ENCODE results near the gene OTUD3. TPM values are rescaled to one million over a fixed set of nuclear protein-coding genes. Genes with fewer than 3 reads are reported as not detected.
"Not testable (repeated sequence)": the region's sequence is repeated elsewhere in the genome, so short reads cannot be mapped to it uniquely, and the experiment has no call there.

The OTUD3 gene
- total RNA-seq, 2 experiments from 2014 or later = 6.6 to 9.2 TPM

- ATAC-seq (no peak), DNase-seq (no peak)
- no peak overlapping the region for H3K27ac Mint-ChIP-seq
- H3K9me3 Mint-ChIP-seq (ENCODE audit: low read depth) = no peaks in the 10 kb centered on the region
- ChIA-PET POLR2A (no interaction called here), CTCF (no interaction called here)
- no peak overlapping the region for H3K4me3 Mint-ChIP-seq
- intact Hi-C loops (cut with DNase I, micrococcal nuclease) = no loop called here
- peaks cover 10% of the 10 kb centered on the region for H3K27me3 Mint-ChIP-seq
- H3K36me3 Mint-ChIP-seq (ENCODE audit: low read depth) = no peaks in the 10 kb centered on the region
- H3K4me1 Mint-ChIP-seq = no peaks in the 10 kb centered on the region
Observed at GRCh38 chr1:19854866-19855265, 27.3 kb upstream of the OTUD3 start.

GRCh38 chr1:19858893-19859292 is 23.3 kb upstream of the OTUD3 start:
- Mint-ChIP-seq H3K27me3 (peaks cover 25% of the 10 kb centered on the region), H3K4me1 (no peaks in the 10 kb centered on the region), H3K36me3 (ENCODE audit: low read depth) (no peaks in the 10 kb centered on the region), H3K27ac (no peak overlapping the region), H3K9me3 (ENCODE audit: low read depth) (peaks cover 1% of the 10 kb centered on the region), H3K4me3 (no peak overlapping the region)
- POLR2A ChIA-PET = no interaction called here
- no peak for ATAC-seq
- CTCF ChIA-PET = no interaction called here
- intact Hi-C loops (cut with DNase I, micrococcal nuclease) = no loop called here
- DNase-seq = no peak

GRCh38 chr1:19859876-19860275 is 22.3 kb upstream of the OTUD3 start:
- H3K27ac Mint-ChIP-seq = no peak overlapping the region
- H3K9me3 Mint-ChIP-seq (ENCODE audit: low read depth) = peaks cover 2% of the 10 kb centered on the region
- intact Hi-C loops (cut with DNase I, micrococcal nuclease) = no loop called here
- no peaks in the 10 kb centered on the region for H3K36me3 Mint-ChIP-seq (ENCODE audit: low read depth)
- peaks cover 27% of the 10 kb centered on the region for H3K27me3 Mint-ChIP-seq
- CTCF ChIA-PET = interaction anchor here (1.2 kb wide), 1 partner anchor 20 kb away, joined by 6 read pairs; no protein-coding TSS in a partner anchor
- POLR2A ChIA-PET = no interaction called here
- no peak for DNase-seq
- no peaks in the 10 kb centered on the region for H3K4me1 Mint-ChIP-seq
- no peak overlapping the region for H3K4me3 Mint-ChIP-seq
- ATAC-seq = no peak

- no peak overlapping the region for H3K4me3 Mint-ChIP-seq
- ChIA-PET CTCF (interaction anchor here (1.2 kb wide), 1 partner anchor 20 kb away, joined by 6 read pairs; no protein-coding TSS in a partner anchor), POLR2A (no interaction called here)
- peaks cover 3% of the 10 kb centered on the region for H3K9me3 Mint-ChIP-seq (ENCODE audit: low read depth)
- H3K36me3 Mint-ChIP-seq (ENCODE audit: low read depth) = no peaks in the 10 kb centered on the region
- no peak for DNase-seq
- no peak overlapping the region for H3K27ac Mint-ChIP-seq
- intact Hi-C loops (cut with DNase I, micrococcal nuclease) = no loop called here
- no peak for ATAC-seq
- H3K27me3 Mint-ChIP-seq = peaks cover 27% of the 10 kb centered on the region
- H3K4me1 Mint-ChIP-seq = no peaks in the 10 kb centered on the region
Observed at GRCh38 chr1:19860418-19860817, 21.8 kb upstream of the OTUD3 start.

GRCh38 chr1:19861034-19861433 is 21.2 kb upstream of the OTUD3 start:
- intact Hi-C loops (cut with DNase I, micrococcal nuclease) = no loop called here
- ATAC-seq (no peak), DNase-seq (no peak)
- Mint-ChIP-seq H3K36me3 (ENCODE audit: low read depth) (no peaks in the 10 kb centered on the region), H3K27me3 (peaks cover 28% of the 10 kb centered on the region), H3K4me1 (no peaks in the 10 kb centered on the region), H3K27ac (no peak overlapping the region), H3K9me3 (ENCODE audit: low read depth) (peaks cover 4% of the 10 kb centered on the region), H3K4me3 (no peak overlapping the region)
- ChIA-PET CTCF (interaction anchor here (0.9 to 1.5 kb wide), 4 partner anchors 16 to 157 kb away, joined by 3 to 6 read pairs (median 3); no protein-coding TSS in a partner anchor), POLR2A (no interaction called here)

GRCh38 chr1:19861842-19862530 is 20.2 kb upstream of the OTUD3 start:
- POLR2A ChIA-PET = no interaction called here
- Mint-ChIP-seq H3K9me3 (ENCODE audit: low read depth) (peaks cover 4% of the 10 kb centered on the region), H3K4me1 (no peaks in the 10 kb centered on the region), H3K27ac (no peak overlapping the region), H3K4me3 (no peak overlapping the region), H3K36me3 (ENCODE audit: low read depth) (no peaks in the 10 kb centered on the region), H3K27me3 (peaks cover 34% of the 10 kb centered on the region)
- intact Hi-C loops (cut with DNase I, micrococcal nuclease) = no loop called here
- ATAC-seq (no peak), DNase-seq (no peak)
- CTCF ChIA-PET = interaction anchor here (0.6 to 1.5 kb wide), 5 partner anchors 15 to 333 kb away, joined by 3 read pairs; no protein-coding TSS in a partner anchor

- no peaks in the 10 kb centered on the region for H3K4me1 Mint-ChIP-seq
- no peak overlapping the region for H3K27ac Mint-ChIP-seq
- CTCF ChIA-PET = no interaction called here
Observed at GRCh38 chr1:19862944-19863343, 19.3 kb upstream of the OTUD3 start.

GRCh38 chr1:19864570-19865160 is 17.5 kb upstream of the OTUD3 start:
- ATAC-seq (no peak), DNase-seq (no peak)
- Mint-ChIP-seq H3K36me3 (ENCODE audit: low read depth) (no peaks in the 10 kb centered on the region), H3K27ac (no peak overlapping the region), H3K4me3 (no peak overlapping the region), H3K27me3 (peaks cover 38% of the 10 kb centered on the region), H3K4me1 (no peaks in the 10 kb centered on the region), H3K9me3 (ENCODE audit: low read depth) (peaks cover 4% of the 10 kb centered on the region)
- intact Hi-C loops (cut with DNase I, micrococcal nuclease) = no loop called here
- ChIA-PET POLR2A (interaction anchor here (0.9 kb wide), 1 partner anchor 52 kb away, joined by 4 read pairs; no protein-coding TSS in a partner anchor), CTCF (interaction anchor here (0.5 kb wide), 1 partner anchor 377 kb away, joined by 4 read pairs; no protein-coding TSS in a partner anchor)

More at GRCh38 chr1:19862944-19863343, 19.3 kb upstream of the OTUD3 start:
- Mint-ChIP-seq H3K36me3 (ENCODE audit: low read depth) (no peaks in the 10 kb centered on the region), H3K27me3 (peaks cover 32% of the 10 kb centered on the region), H3K4me3 (no peak overlapping the region), H3K9me3 (ENCODE audit: low read depth) (peaks cover 4% of the 10 kb centered on the region)
- POLR2A ChIA-PET = no interaction called here
- ATAC-seq (no peak), DNase-seq (no peak)
- intact Hi-C loops (cut with DNase I, micrococcal nuclease) = no loop called here

- H3K36me3 Mint-ChIP-seq (ENCODE audit: low read depth) = no peaks in the 10 kb centered on the region
- no peak overlapping the region for H3K4me3 Mint-ChIP-seq
- H3K9me3 Mint-ChIP-seq (ENCODE audit: low read depth) = peaks cover 4% of the 10 kb centered on the region
- ChIA-PET CTCF (no interaction called here), POLR2A (no interaction called here)
- DNase-seq = no peak
- intact Hi-C loops (cut with DNase I, micrococcal nuclease) = no loop called here
- no peak for ATAC-seq
- H3K4me1 Mint-ChIP-seq = no peaks in the 10 kb centered on the region
- H3K27ac Mint-ChIP-seq = no peak overlapping the region
- peaks cover 35% of the 10 kb centered on the region for H3K27me3 Mint-ChIP-seq
Observed at GRCh38 chr1:19866029-19866428, 16.2 kb upstream of the OTUD3 start.

- no peaks in the 10 kb centered on the region for H3K36me3 Mint-ChIP-seq (ENCODE audit: low read depth)
- peaks cover 4% of the 10 kb centered on the region for H3K9me3 Mint-ChIP-seq (ENCODE audit: low read depth)
- no peaks in the 10 kb centered on the region for H3K4me1 Mint-ChIP-seq
- ATAC-seq (no peak), DNase-seq (no peak)
- ChIA-PET POLR2A (no interaction called here), CTCF (interaction anchor here (1.1 kb wide), 1 partner anchor 11 kb away, joined by 3 read pairs; no protein-coding TSS in a partner anchor)
- H3K27ac Mint-ChIP-seq = no peak overlapping the region
- intact Hi-C loops (cut with DNase I, micrococcal nuclease) = no loop called here
- no peak overlapping the region for H3K4me3 Mint-ChIP-seq
- peaks cover 35% of the 10 kb centered on the region for H3K27me3 Mint-ChIP-seq
Observed at GRCh38 chr1:19866758-19867157, 15.4 kb upstream of the OTUD3 start.

GRCh38 chr1:19868575-19868974 is 13.6 kb upstream of the OTUD3 start:
- DNase-seq; H3K9me3 Mint-ChIP-seq (ENCODE audit: low read depth); H3K4me3 Mint-ChIP-seq; H3K27ac Mint-ChIP-seq; H3K4me1 Mint-ChIP-seq; ATAC-seq; intact Hi-C loops (cut with DNase I, micrococcal nuclease); H3K36me3 Mint-ChIP-seq (ENCODE audit: low read depth); POLR2A ChIA-PET: not testable (repeated sequence)
- H3K27me3 Mint-ChIP-seq = peaks cover 35% of the 10 kb centered on the region
- CTCF ChIA-PET = interaction anchor here (0.9 kb wide), 1 partner anchor 11 kb away, joined by 3 read pairs; no protein-coding TSS in a partner anchor

GRCh38 chr1:19869453-19869852 is 12.7 kb upstream of the OTUD3 start:
- CTCF ChIA-PET; H3K36me3 Mint-ChIP-seq (ENCODE audit: low read depth); ATAC-seq; H3K9me3 Mint-ChIP-seq (ENCODE audit: low read depth); H3K4me1 Mint-ChIP-seq; H3K4me3 Mint-ChIP-seq; DNase-seq; H3K27ac Mint-ChIP-seq; intact Hi-C loops (cut with DNase I, micrococcal nuclease); POLR2A ChIA-PET: not testable (repeated sequence)
- H3K27me3 Mint-ChIP-seq = peaks cover 34% of the 10 kb centered on the region
